Stimulated activated CD4-positive, alpha-beta T cell treated with anti-CD3 and anti-CD28 coated beads, Interleukin-12 subunit alpha, Interleukin-12 subunit beta, amount 100 ng/mL, for 24 hours (primary cell): Measurements from ENCODE around the gene SH2D1B.

Experiments used
- DNase-seq, 2 experiments: peaks; one replicate each; pipeline ENCODE4 v3.0.0-alpha.2; 2020; ENCODE audit warnings: low read depth in 2 of 2

Gene SH2D1B

GRCh38 chr1:162381941-162382750 lies 29.8 kb downstream of the SH2D1B start:
- no peak for DNase-seq

- DNase-seq = no peak
These were observed 30.6 kb downstream of the SH2D1B start, which contains the start of gene C1orf226 for GRCh38 chr1:162381383-162381782. Gene C1orf226 (plus strand): TSS chr1:162381728. CDS start chr1:162381902, 174 bp downstream.

GRCh38 chr1:162380061-162380846 lies 31.7 kb downstream of the SH2D1B start:
- DNase-seq = no peak

- DNase-seq = no peak
These were observed 35.2 kb downstream of the SH2D1B start, which contains the start of gene SPATA46 for GRCh38 chr1:162376691-162377090. Gene SPATA46 (minus strand): TSS chr1:162376854. CDS start chr1:162376790, 64 bp downstream.

- no peak for DNase-seq
These were observed 36.5 kb downstream of the SH2D1B start for GRCh38 chr1:162375463-162375862.

GRCh38 chr1:162374406-162374805 lies 37.5 kb downstream of the SH2D1B start:
- no peak for DNase-seq

GRCh38 chr1:162373541-162374260 lies 38.2 kb downstream of the SH2D1B start:
- no peak for DNase-seq

- DNase-seq = no peak
These were observed 38.9 kb downstream of the SH2D1B start for GRCh38 chr1:162373072-162373427.

- no peak for DNase-seq
These were observed 39.5 kb downstream of the SH2D1B start for GRCh38 chr1:162372159-162373071.

GRCh38 chr1:162371611-162372010 lies 40.3 kb downstream of the SH2D1B start:
- no peak for DNase-seq

- DNase-seq = no peak
These were observed 41.2 kb downstream of the SH2D1B start for GRCh38 chr1:162370721-162371120.

- DNase-seq = no peak
These were observed 41.8 kb downstream of the SH2D1B start for GRCh38 chr1:162370161-162370560.

GRCh38 chr1:162369571-162369970 lies 42.4 kb downstream of the SH2D1B start:
- DNase-seq = no peak

GRCh38 chr1:162368451-162368850 lies 43.5 kb downstream of the SH2D1B start:
- no peak for DNase-seq

GRCh38 chr1:162367772-162368171 lies 44.2 kb downstream of the SH2D1B start:
- no peak for DNase-seq

GRCh38 chr1:162367073-162367472 lies 44.9 kb downstream of the SH2D1B start:
- no peak for DNase-seq

GRCh38 chr1:162366671-162367070 lies 45.3 kb downstream of the SH2D1B start:
- no peak for DNase-seq

GRCh38 chr1:162366149-162366548 lies 45.8 kb downstream of the SH2D1B start:
- DNase-seq = no peak

- no peak for DNase-seq
These were observed 46.5 kb downstream of the SH2D1B start for GRCh38 chr1:162365284-162366020.

- no peak for DNase-seq
These were observed 47.4 kb downstream of the SH2D1B start for GRCh38 chr1:162364498-162364897.
